ENCODE results near the gene TNK1.
"Not testable (repeated sequence)": the region's sequence is repeated elsewhere in the genome, so short reads cannot be mapped to it uniquely, and the experiment has no call there.

The TNK1 gene

DNA sequence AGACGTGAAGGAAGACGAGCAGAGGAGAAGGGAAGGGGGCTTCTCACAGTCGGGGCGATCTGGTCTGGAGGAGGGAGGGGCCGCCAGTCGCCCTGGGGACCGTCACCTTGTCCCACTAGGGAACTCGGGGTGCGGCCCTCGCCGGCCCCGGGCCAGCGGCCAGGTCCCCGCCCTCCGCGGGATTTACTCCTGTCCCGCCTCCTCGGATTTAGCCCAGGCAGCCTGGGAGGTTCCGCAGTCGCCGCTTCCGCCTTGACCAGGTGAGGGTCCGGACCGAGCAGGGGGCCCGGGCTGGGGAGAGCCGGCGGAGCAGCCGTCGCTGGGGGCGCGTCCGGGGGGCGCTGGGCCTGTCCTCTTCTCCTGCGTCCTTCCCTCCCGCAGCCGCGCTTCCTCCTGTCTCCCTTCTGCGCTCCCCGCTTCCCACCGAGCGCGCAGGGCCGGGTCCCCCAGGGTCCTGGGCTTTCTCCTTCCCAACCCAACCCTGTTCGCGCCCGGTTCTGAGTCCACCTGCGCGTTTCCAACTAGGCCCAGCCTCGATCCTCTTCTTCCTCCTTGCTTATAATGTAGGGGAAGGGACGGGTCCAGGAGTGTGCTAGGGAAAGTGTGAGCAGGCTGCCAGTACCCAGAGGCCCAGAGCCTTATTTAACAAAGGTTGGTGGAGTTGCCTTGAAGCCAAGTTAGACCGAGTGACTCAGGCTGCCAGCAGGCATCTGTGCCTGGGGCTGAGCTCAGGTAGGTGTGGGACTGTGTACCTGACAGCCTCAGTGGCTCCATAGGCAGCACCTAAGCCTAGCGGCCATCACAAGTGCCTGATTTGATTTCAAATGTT is at the start of gene TNK1:
Gene TNK1 (plus strand): TSS at position 235 of the 829 bp plus-strand sequence. CDS start 1,838 bp downstream, outside the sequence.
- H3K9me3 Mint-ChIP-seq, result peaks cover 7% of the 10 kb centered on the region
- CTCF ChIA-PET, result no interaction called here
- peaks cover 65% of the 10 kb centered on the region for H3K27me3 Mint-ChIP-seq
- H3K4me3 Mint-ChIP-seq, result no peak within 1 kb of the TSS
- no peak within 1 kb of the TSS for H3K27ac Mint-ChIP-seq
- peaks cover 6% of the 10 kb centered on the region for H3K36me3 Mint-ChIP-seq
- peaks cover 20% of the 10 kb centered on the region for H3K4me1 Mint-ChIP-seq
- DNase-seq, result no peak

- no peak for DNase-seq
- CTCF ChIA-PET, result no interaction called here
- H3K27ac Mint-ChIP-seq, result peak overlapping the region; percentile 86
- peaks cover 6% of the 10 kb centered on the region for H3K36me3 Mint-ChIP-seq
- peak overlapping the region; percentile 48 for H3K4me3 Mint-ChIP-seq
- no peaks in the 10 kb centered on the region for H3K9me3 Mint-ChIP-seq
- H3K27me3 Mint-ChIP-seq, result no peaks in the 10 kb centered on the region
- peaks cover 79% of the 10 kb centered on the region for H3K4me1 Mint-ChIP-seq
Observed at GRCh38 chr17:7332111-7332510, 48.8 kb upstream of the TNK1 start.

DNA sequence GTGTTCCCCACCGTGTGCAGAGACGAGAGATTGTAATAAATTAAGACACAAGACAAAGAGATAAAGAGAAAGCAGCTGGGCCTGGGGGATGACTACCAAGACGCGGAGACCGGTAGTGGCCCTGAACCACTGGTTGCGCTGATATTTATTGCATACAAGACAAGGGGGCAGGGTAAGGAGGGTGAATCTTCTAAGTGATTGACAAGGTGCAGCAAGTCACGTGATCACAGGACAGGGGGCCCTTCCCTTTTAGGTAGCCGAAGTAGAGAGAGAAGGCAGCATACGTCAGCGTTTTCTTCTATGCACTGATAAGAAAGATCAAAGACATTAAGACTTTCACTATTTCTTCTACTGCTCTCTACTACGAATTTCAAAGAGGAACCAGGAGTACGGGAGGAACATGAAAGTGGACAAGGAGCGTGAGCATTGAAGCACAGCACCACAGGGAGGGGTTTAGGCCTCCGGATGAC is 48.3 kb upstream of the TNK1 start:
- peak; percentile 62 for DNase-seq
- CTCF ChIA-PET, result not testable (repeated sequence)

DNA sequence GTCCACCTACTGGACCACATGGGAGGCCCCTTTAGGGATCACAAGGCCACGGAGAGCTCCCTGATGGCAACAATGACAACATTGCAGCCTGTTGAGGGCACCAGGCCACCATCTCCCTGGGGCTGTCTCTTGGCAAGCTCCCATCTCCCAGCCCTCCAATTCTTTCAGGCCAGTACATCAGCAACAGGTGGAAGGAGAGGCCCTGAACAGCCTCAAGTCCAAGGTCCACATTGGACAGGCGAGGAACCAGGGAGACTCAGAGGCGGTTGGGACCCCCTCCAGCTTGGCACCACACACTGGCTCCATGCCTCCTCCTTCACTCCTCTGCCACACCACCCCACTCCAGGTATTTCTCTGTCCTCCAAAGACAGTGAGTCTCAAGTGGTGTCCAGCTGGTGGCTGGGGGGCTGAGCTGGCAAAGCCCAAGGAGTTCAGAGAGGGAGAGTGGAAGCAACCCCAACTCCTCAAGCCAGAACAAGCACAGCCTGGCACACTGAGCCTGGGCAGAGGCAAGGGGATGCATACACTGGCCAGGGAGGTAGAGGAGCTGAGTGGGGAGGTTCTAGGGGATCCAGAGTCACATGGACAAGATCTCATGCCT is 45.9 kb upstream of the TNK1 start:
- Mint-ChIP-seq H3K27me3 (no peaks in the 10 kb centered on the region), H3K9me3 (no peaks in the 10 kb centered on the region), H3K4me1 (peaks cover 76% of the 10 kb centered on the region), H3K36me3 (peaks cover 23% of the 10 kb centered on the region), H3K27ac (no peak overlapping the region), H3K4me3 (peak overlapping the region; percentile 88)
- DNase-seq, result no peak
- CTCF ChIA-PET, result interaction anchor here (1.3 to 6.3 kb wide), 3 partner anchors 9 to 39 kb away, joined by 3 to 54 read pairs (median 29); no protein-coding TSS in a partner anchor

More for the DNA sequence above, 48.3 kb upstream of the TNK1 start:
- H3K9me3 Mint-ChIP-seq, H3K27me3 Mint-ChIP-seq: not testable (repeated sequence)
- peaks cover 79% of the 10 kb centered on the region for H3K4me1 Mint-ChIP-seq
- H3K36me3 Mint-ChIP-seq, result peaks cover 11% of the 10 kb centered on the region
- H3K27ac Mint-ChIP-seq, result peak overlapping the region; percentile 86
- H3K4me3 Mint-ChIP-seq, result peak overlapping the region; percentile 48

DNA sequence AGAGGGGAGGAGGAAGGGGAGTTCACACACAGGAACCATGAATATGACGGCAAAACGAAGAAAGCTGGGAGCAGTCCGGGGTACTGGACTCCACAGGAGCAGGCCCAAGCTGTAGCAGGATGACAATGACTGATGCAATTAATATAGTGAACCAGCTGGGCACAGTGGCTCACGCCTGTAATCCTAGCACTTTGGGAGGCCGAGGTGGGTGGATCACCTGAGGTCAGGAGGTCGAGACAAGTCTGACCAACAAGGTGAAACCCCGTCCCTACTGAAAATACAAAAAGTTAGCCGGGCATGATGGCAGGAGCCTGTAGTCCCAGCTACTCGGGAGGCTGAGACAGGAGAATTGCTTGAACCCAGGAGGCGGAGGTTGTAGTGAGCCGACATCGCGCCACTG is 45.1 kb upstream of the TNK1 start:
- Mint-ChIP-seq H3K4me1 (peaks cover 76% of the 10 kb centered on the region), H3K36me3 (peaks cover 28% of the 10 kb centered on the region), H3K27ac (peak overlapping the region; percentile 95), H3K4me3 (peak overlapping the region; percentile 88)
- not testable (repeated sequence) for H3K9me3 Mint-ChIP-seq, DNase-seq, H3K27me3 Mint-ChIP-seq
- CTCF ChIA-PET, result interaction anchor here (0.9 to 6.3 kb wide), 12 partner anchors 10 to 101 kb away, joined by 3 to 54 read pairs (median 9); partner anchors contain the start of genes GPS2, NLGN2 and TMEM95

DNA sequence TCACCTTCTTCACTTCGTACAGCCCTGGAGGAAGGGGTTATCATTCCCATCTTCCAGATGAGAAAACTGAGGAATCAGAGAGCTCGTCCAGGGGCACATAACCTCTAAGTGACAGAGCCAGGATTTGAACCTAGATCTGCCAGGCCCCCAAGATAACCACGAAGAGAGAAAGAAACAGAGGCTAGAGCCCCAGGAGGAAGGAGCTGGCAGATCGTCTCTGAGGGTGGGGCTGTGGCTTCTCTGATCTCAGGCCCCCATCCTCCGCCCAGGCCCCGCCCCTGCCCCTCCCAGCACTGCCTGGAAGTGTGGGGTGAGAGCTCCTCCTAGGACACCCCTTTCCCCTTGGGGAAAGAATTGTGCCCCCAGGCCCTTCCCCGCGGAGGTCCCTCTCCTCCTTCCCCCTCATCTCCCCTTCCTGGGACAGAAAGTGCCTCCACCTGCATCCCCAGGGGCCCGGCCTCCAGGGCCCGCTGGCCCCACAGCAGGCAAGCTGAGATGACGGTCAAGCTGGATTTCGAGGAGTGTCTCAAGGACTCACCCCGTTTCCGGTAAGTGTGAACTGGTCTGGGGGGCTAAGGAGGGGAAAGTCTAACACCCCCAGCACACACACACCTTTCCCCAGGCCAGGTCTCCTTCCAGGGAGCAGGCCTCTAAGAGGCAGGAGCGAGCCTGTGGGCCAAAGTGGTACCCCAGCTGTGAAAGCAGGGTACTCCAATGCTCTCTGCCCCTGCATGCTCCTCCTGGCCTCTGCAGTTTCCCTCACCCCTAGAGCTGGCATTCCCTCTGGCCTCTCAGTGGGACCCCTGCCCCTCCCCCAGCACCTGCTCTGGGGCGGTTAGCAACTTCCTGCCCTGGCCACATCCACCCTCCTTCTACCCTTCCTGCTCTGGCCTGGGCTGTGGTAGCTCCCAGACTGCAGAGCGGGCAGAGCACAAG is 44.4 kb upstream of the TNK1 start, which contains the start of gene ACAP1:
Gene ACAP1 (plus strand): TSS at position 290 of the 936 bp plus-strand sequence. CDS start 206 bp downstream, at position 496.
- H3K4me1 Mint-ChIP-seq, result peaks cover 72% of the 10 kb centered on the region
- H3K9me3 Mint-ChIP-seq, result no peaks in the 10 kb centered on the region
- H3K27ac Mint-ChIP-seq, result peak within 1 kb of the TSS; percentile 95
- peak; percentile 95 for DNase-seq
- CTCF ChIA-PET, result interaction anchor here (0.9 to 6.3 kb wide), 14 partner anchors 9 to 224 kb away, joined by 3 to 54 read pairs (median 7); partner anchors contain the start of genes GPS2, NLGN2 and TMEM95
- H3K27me3 Mint-ChIP-seq, result no peaks in the 10 kb centered on the region
- H3K36me3 Mint-ChIP-seq, result peaks cover 33% of the 10 kb centered on the region
- peak within 1 kb of the TSS; percentile 88 for H3K4me3 Mint-ChIP-seq

DNA sequence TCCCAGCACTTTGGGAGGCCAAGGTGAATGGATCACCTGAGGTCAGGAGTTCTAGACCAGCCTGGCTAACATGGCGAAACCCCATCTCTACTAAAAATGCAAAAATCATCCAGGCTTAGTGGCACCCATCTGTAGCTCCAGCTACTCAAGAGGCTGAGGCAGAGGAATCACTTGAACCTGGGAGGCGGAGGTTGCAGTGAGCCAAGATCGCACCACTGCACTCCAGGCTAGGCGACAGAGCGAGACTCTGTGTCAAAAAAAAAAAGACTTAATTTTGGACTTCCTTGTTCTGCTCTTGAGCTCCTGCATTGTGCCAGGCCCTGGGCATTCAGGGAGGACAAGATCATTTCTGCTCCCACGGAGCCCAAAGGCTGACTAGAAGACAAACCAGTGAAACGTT is 43.3 kb upstream of the TNK1 start:
- DNase-seq, H3K9me3 Mint-ChIP-seq, H3K27me3 Mint-ChIP-seq: not testable (repeated sequence)
- Mint-ChIP-seq H3K27ac (peak overlapping the region; percentile 95), H3K4me1 (peaks cover 66% of the 10 kb centered on the region), H3K4me3 (peak overlapping the region; percentile 88), H3K36me3 (peaks cover 39% of the 10 kb centered on the region)
- CTCF ChIA-PET, result interaction anchor here (1.2 to 6.3 kb wide), 9 partner anchors 8 to 223 kb away, joined by 5 to 54 read pairs (median 13); partner anchors contain the start of genes GPS2 and TMEM95

- Mint-ChIP-seq H3K4me1 (peaks cover 52% of the 10 kb centered on the region), H3K27ac (no peak overlapping the region), H3K27me3 (no peaks in the 10 kb centered on the region), H3K36me3 (peaks cover 56% of the 10 kb centered on the region), H3K9me3 (no peaks in the 10 kb centered on the region), H3K4me3 (no peak overlapping the region)
- DNase-seq, result no peak
- CTCF ChIA-PET, result interaction anchor here (2.0 to 6.3 kb wide), 2 partner anchors 15 to 27 kb away, joined by 4 to 54 read pairs; no protein-coding TSS in a partner anchor
Observed at GRCh38 chr17:7340179-7340578, 40.7 kb upstream of the TNK1 start.

DNA sequence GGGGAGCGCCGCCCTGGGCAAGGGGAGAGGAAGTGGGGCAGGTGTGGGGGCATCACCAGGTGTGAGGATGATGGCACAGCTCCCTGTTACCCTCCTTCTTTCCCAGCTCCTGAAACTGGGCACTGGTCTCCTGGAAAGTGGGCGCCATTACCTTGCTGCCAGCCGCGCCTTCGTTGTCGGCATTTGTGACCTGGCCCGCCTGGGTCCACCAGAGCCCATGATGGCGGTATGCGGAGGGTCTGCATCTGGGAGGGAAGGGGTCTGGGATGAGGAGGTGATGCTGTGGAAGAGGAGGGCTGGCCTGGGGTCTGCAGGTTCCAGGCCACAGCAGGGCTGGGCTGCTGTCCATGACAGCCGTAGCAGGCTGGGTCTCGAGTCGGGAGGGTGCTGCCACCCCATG is 39.0 kb upstream of the TNK1 start:
- Mint-ChIP-seq H3K36me3 (peaks cover 64% of the 10 kb centered on the region), H3K4me3 (no peak overlapping the region)
- CTCF ChIA-PET, result interaction anchor here (1.1 to 2.0 kb wide), 4 partner anchors 12 to 28 kb away, joined by 4 to 7 read pairs (median 5); partner anchors contain the start of gene NEURL4

DNA sequence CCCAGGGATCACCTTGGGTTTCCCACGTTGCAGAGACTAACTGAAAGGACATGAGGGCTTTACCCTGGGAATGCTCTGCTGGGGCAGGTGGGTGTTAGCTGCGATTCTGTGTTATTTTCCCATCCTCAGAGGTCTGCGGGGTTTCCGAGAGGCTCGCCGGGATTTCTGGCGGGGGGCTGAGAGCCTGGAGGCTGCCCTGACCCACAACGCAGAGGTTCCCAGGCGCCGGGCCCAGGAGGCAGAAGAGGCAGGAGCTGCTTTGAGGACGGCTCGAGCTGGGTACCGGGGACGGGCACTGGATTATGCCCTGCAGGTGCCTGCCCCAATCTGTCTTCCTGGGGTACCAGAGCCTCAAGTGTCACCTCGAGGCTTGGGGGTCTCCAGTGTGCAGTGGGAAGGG is 37.6 kb upstream of the TNK1 start:
- Mint-ChIP-seq H3K27ac (no peak overlapping the region), H3K9me3 (no peaks in the 10 kb centered on the region), H3K4me1 (peaks cover 36% of the 10 kb centered on the region), H3K27me3 (no peaks in the 10 kb centered on the region), H3K4me3 (no peak overlapping the region), H3K36me3 (peaks cover 63% of the 10 kb centered on the region)
- CTCF ChIA-PET, result interaction anchor here (1.9 to 4.1 kb wide), 2 partner anchors 13 to 18 kb away, joined by 7 to 29 read pairs; no protein-coding TSS in a partner anchor
- no peak for DNase-seq

More for the DNA sequence above, 39.0 kb upstream of the TNK1 start:
- Mint-ChIP-seq H3K27me3 (no peaks in the 10 kb centered on the region), H3K27ac (peak overlapping the region; percentile 28), H3K4me1 (peaks cover 41% of the 10 kb centered on the region), H3K9me3 (no peaks in the 10 kb centered on the region)
- no peak for DNase-seq

- CTCF ChIA-PET, result interaction anchor here (2.9 to 4.1 kb wide), 2 partner anchors 10 to 22 kb away, joined by 13 to 29 read pairs; partner anchors contain the start of gene ACAP1
- peaks cover 68% of the 10 kb centered on the region for H3K36me3 Mint-ChIP-seq
Observed at GRCh38 chr17:7346761-7347614, 33.9 kb upstream of the TNK1 start.

GRCh38 chr17:7347630-7348477 is 33.0 kb upstream of the TNK1 start:
- no peak overlapping the region for H3K4me3 Mint-ChIP-seq
- peaks cover 49% of the 10 kb centered on the region for H3K4me1 Mint-ChIP-seq
- H3K36me3 Mint-ChIP-seq, result peaks cover 72% of the 10 kb centered on the region
- H3K27me3 Mint-ChIP-seq, result peaks cover 4% of the 10 kb centered on the region
- peak overlapping the region; percentile 42 for H3K27ac Mint-ChIP-seq
- no peaks in the 10 kb centered on the region for H3K9me3 Mint-ChIP-seq
- CTCF ChIA-PET, result interaction anchor here (0.7 to 4.4 kb wide), 4 partner anchors 12 to 302 kb away, joined by 3 to 29 read pairs (median 4); partner anchors contain the start of gene ACAP1
- no peak for DNase-seq

More at GRCh38 chr17:7346761-7347614, 33.9 kb upstream of the TNK1 start:
- DNase-seq, result no peak
- no peaks in the 10 kb centered on the region for H3K9me3 Mint-ChIP-seq
- no peak overlapping the region for H3K4me3 Mint-ChIP-seq
- no peak overlapping the region for H3K27ac Mint-ChIP-seq
- peaks cover 43% of the 10 kb centered on the region for H3K4me1 Mint-ChIP-seq
- peaks cover 4% of the 10 kb centered on the region for H3K27me3 Mint-ChIP-seq
